DND-41 (cell line): ENCODE measurements around the gene CDK5.
"Not testable (repeated sequence)": the region's sequence is repeated elsewhere in the genome, so short reads cannot be mapped to it uniquely, and the experiment has no call there.

Experiments used
- ATAC-seq: fragments of 200-7000 bp; cut with Tn5 transposase; 3 replicates; pipeline ENCODE4 v1.9.1; 2021; ENCODE audit warnings: low read depth; ENCODE audit not compliant: insufficient read depth
- DNase-seq: peaks from one replicate; pipeline ENCODE4 v3.0.0-alpha.2; 2020
- H2AFZ ChIP-seq: 2 replicates; pipeline ENCODE4 v1.6.0; 2012; ENCODE audit warnings: low read depth, low read length
- H3K27ac ChIP-seq: 2 replicates; pipeline ENCODE4 v1.5.1; 2012; ENCODE audit warnings: low read length, inconsistent platforms
- H3K27me3 ChIP-seq: fragments of 200-600 bp; sonication (generic); 2 replicates; pipeline ENCODE4 v1.6.0; 2012; ENCODE audit warnings: low read length, mild to moderate bottlenecking, inconsistent platforms; ENCODE audit not compliant: insufficient read depth, poor library complexity
- H3K36me3 ChIP-seq: 2 replicates; pipeline ENCODE4 v1.5.1; 2012; ENCODE audit warnings: low read length, inconsistent platforms; ENCODE audit not compliant: insufficient read depth
- H3K4me1 ChIP-seq: 2 replicates; pipeline ENCODE4 v1.5.1; 2012; ENCODE audit warnings: mild to moderate bottlenecking, low read length; ENCODE audit not compliant: insufficient read depth
- H3K4me2 ChIP-seq: 2 replicates; pipeline ENCODE4 v1.6.0; 2012; ENCODE audit warnings: mild to moderate bottlenecking, moderate library complexity, low read length, inconsistent platforms; ENCODE audit not compliant: insufficient read depth
- H3K4me3 ChIP-seq, 2 experiments: fragments of 200-600 bp in 1 of 2; shearing (Covaris generic) in 1 of 2; 2 replicates each; pipeline ENCODE4 v1.5.1; 2012 to 2016; ENCODE audit warnings: inconsistent platforms in 2 of 2, low read length in 2 of 2, mild to moderate bottlenecking in 2 of 2, low read depth in 1 of 2, moderate library complexity in 1 of 2
- H3K79me2 ChIP-seq: 2 replicates; pipeline ENCODE4 v1.6.0; 2012; ENCODE audit warnings: low read length, inconsistent platforms; ENCODE audit not compliant: insufficient read depth
- H3K9ac ChIP-seq: 2 replicates; pipeline ENCODE4 v1.6.0; 2012; ENCODE audit warnings: low read depth, mild to moderate bottlenecking, inconsistent platforms, low read length, moderate library complexity
- H3K9me3 ChIP-seq: 2 replicates; pipeline ENCODE4 v1.5.1; 2012; ENCODE audit warnings: low read length, moderate library complexity, mild to moderate bottlenecking, inconsistent platforms; ENCODE audit not compliant: insufficient read depth, severe bottlenecking
- H4K20me1 ChIP-seq: 2 replicates; pipeline ENCODE4 v1.6.0; 2012; ENCODE audit warnings: low read length; ENCODE audit not compliant: insufficient read depth
- CTCF ChIP-seq: IDR thresholded peaks from 2 replicates; pipeline ENCODE4 v1.5.1; 2012; ENCODE audit warnings: borderline replicate concordance, low read length, moderate library complexity, mild to moderate bottlenecking; ENCODE audit not compliant: poor library complexity, severe bottlenecking; ENCODE audit errors: extremely low read depth
- EZH2 ChIP-seq: IDR thresholded peaks from 3 replicates; pipeline ENCODE4 v1.6.1; 2012; ENCODE audit warnings: borderline replicate concordance, low read depth, mild to moderate bottlenecking, moderate library complexity, low read length, inconsistent platforms; ENCODE audit not compliant: severe bottlenecking

The CDK5 gene

DNA sequence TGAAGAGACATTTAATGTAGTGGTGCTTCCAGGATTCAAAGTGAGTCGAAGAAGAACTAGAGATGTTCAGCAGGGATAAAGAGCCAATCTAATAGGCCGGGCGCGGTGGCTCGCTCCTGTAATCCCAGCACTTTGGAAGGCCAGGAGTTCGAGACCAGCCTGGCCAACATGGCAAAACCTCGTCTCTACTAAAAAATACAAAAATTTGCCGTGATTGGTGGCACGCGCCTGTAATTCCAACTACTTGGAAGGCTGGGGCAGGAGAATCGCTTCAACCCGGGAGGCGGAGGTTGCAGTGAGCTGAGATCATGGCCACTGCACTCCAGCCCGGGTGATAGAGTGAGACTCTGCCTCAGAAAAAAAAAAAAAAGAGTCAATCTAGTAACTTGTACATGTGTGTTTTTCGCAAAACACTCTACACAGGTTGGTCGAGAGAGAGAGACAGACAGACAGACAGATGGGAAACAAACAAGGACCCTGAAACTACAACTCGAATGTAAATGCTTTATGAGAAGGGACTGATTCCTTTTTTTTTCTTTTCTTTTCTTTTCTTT lies 28.7 kb downstream of the CDK5 start:
- peaks cover 18% of the 10 kb centered on the region for H3K36me3 ChIP-seq
- H3K9ac ChIP-seq = peak overlapping the region; percentile 63
- H4K20me1 ChIP-seq = 0 out of 2 replicates have a peak, but pooled peaks cover 9% of the 10 kb centered on the region
- TF ChIP-seq EZH2 (no peak), CTCF (no peak)
- H3K4me1 ChIP-seq = peaks cover 24% of the 10 kb centered on the region
- H3K4me2 ChIP-seq = peak overlapping the region; percentile 80
- no peaks in the 10 kb centered on the region for H3K9me3 ChIP-seq
- peak overlapping the region; percentile 54 to 69 for H3K4me3 ChIP-seq
- peak overlapping the region; percentile 86 for H2AFZ ChIP-seq
- no peak for ATAC-seq
- no peak for DNase-seq
- H3K27me3 ChIP-seq = peaks cover 3% of the 10 kb centered on the region
- peaks cover 27% of the 10 kb centered on the region for H3K79me2 ChIP-seq
- peak overlapping the region; percentile 64 for H3K27ac ChIP-seq

DNA sequence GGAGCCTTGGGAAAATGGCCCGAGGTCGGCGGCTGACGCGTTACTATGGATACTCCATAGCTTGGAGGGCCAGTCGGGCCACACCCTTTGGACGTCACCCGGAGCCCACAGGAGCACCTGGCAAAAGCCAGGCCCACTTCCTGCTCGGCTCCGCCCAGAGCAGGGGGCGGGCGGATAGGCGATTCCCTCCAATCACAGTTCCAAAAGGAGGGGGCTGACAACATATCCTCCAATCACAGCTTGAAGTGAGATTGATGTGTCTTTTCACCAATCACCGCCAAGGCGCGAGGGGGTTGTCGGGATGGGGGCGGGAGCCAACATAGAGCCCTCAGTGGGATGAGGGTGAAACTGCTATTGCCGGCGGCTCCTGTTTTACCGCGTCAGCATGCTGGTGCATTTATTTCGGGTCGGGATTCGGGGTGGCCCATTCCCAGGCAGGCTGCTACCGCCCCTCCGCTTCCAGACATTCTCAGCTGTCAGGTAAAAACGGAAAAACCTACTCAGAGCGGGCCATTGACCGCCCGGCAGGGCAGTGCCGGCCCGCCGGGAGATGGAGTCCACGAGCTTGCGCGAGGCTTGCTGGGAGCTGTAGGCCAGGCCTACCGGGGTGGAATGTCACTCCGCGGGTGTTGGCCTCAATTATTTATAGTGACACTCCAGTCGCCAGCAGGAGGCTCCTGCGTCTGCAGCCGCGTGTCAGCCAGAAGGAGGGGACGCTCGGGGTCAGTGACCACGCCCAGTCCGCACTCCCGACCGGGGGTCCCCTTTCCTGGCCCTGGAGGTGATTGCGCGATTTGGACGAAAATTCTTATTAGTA lies 29.4 kb downstream of the CDK5 start, which contains the start of gene ABCB8:
ABCB8 (plus strand) TSS at position 320 of the 817 bp plus-strand sequence; CDS start at position 386, 66 bp downstream.
- Histone ChIP-seq H2AFZ (peak within 1 kb of the TSS; percentile 91), H3K4me2 (peak within 1 kb of the TSS; percentile 80), H3K4me3 (peak within 1 kb of the TSS; percentile 54 to 69), H3K9ac (peak within 1 kb of the TSS; percentile 63), H3K79me2 (peaks cover 27% of the 10 kb centered on the region), H3K4me1 (peaks cover 24% of the 10 kb centered on the region), H3K9me3 (no peaks in the 10 kb centered on the region), H3K27me3 (peaks cover 3% of the 10 kb centered on the region), H3K36me3 (peaks cover 12% of the 10 kb centered on the region), H3K27ac (peak within 1 kb of the TSS; percentile 70), H4K20me1 (0 out of 2 replicates have a peak, but pooled peaks cover 5% of the 10 kb centered on the region)
- peak; percentile 99 for DNase-seq
- peak; percentile 97 for ATAC-seq
- peak; percentile 51 for TF ChIP-seq CTCF
- TF ChIP-seq EZH2 = no peak

DNA sequence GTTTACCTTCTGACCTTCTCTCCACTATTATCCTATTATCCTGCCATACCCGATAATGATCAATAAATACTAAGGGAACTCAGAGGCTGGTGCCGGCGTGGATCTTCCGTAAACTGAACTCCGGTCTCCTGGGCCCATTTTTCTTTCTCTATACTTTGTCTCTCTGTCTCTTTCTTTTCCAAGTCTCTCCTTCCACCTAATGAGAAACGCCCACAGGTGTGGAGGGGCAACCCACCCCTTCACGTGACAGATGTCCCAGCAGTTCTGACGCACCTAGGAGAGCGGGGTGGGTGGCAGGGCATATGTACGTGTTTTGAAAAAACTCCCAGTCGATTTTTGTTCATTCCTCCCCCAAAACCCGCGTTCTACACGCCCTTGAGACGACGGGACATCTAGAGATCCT lies 30.0 kb downstream of the CDK5 start:
- H3K36me3 ChIP-seq, ATAC-seq, H4K20me1 ChIP-seq, H3K27me3 ChIP-seq, DNase-seq, H3K9me3 ChIP-seq: not testable (repeated sequence)
- Histone ChIP-seq H3K4me3 (peak overlapping the region; percentile 54 to 69; a peak in 3 of 4 replicates), H2AFZ (peak overlapping the region; percentile 91), H3K4me2 (peak overlapping the region; percentile 80), H3K9ac (peak overlapping the region; percentile 63), H3K79me2 (peaks cover 27% of the 10 kb centered on the region), H3K4me1 (peaks cover 24% of the 10 kb centered on the region), H3K27ac (peak overlapping the region; percentile 70)

DNA sequence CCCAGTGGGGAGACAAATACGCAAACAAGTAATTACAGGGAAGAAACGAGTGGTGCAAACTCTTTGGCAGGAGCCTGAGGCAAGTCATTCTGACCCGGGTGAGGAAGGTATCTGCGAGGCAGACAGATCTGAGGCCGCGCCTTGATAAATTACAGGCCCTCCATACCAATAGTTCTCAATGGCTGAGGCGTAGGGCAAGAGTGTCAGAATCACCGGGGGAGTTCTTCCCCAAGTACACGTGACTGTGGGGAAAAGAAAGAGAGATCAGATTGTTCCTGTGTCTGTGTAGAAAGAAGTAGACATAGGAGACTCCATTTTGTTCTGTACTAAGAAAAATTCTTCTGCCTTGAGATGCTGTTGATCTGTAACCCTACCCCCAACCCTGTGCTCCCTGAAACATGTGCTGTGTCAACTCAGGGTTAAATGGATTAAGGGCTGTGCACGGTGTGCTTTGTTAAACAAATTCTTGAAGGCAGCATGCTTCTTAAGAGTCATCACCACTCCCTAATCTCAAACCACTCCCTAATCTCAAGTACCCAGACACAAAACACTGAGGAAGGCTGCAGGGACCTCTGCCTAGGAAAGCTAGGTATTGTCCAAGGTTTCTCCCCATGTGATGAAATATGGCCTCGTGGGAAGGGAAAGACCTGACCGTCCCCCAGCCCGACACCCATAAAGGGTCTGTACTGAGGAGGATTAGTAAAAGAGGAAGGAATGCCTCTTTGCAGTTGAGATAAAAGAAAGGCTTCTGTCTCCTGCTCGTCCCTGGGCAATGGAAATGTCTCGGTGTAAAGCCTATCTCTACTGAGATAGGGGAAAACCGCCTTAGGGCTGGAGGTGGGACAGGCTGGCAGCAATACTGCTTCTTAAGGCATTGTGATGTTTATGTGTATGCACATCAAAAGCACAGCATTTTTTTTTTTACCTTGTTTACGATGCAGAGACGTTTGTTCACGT lies 30.6 kb downstream of the CDK5 start:
- H2AFZ ChIP-seq = 0 out of 2 replicates have a peak overlapping the region, but pooled peaks have one; percentile 55
- not testable (repeated sequence) for H4K20me1 ChIP-seq, H3K27me3 ChIP-seq, ATAC-seq, H3K36me3 ChIP-seq, H3K9me3 ChIP-seq, DNase-seq, H3K27ac ChIP-seq
- peaks cover 24% of the 10 kb centered on the region for H3K4me1 ChIP-seq
- H3K9ac ChIP-seq = peak overlapping the region; percentile 63; the same call in 1 of the 2 replicates
- peaks cover 25% of the 10 kb centered on the region for H3K79me2 ChIP-seq
- peak overlapping the region in 1 of 2 experiments; percentile 69; a peak in 2 of 4 replicates for H3K4me3 ChIP-seq
- H3K4me2 ChIP-seq = peak overlapping the region; percentile 80
